ENCODE data around the gene FTH1.

FTH1 gene

GRCh38 chr11:61919705-61920631 lies 47.5 kb downstream of the FTH1 start:
- no peak for DNase-seq (ENCODE audit: low read depth)
- no peak overlapping the region for H3K4me3 ChIP-seq (ENCODE audit: low read depth, low read length)
- no peak for TF ChIP-seq CTCF (IDR thresholded peaks at IDR 0.05; ENCODE audit: insufficient read depth, low read depth, low read length, missing control alignments)

- DNase-seq (ENCODE audit: low read depth) = no peak
- H3K4me3 ChIP-seq (ENCODE audit: low read depth, low read length) = no peak overlapping the region
- no peak for TF ChIP-seq CTCF (IDR thresholded peaks at IDR 0.05; ENCODE audit: insufficient read depth, low read depth, low read length, missing control alignments)
Observed at GRCh38 chr11:61918938-61919704, 48.3 kb downstream of the FTH1 start.

DNA sequence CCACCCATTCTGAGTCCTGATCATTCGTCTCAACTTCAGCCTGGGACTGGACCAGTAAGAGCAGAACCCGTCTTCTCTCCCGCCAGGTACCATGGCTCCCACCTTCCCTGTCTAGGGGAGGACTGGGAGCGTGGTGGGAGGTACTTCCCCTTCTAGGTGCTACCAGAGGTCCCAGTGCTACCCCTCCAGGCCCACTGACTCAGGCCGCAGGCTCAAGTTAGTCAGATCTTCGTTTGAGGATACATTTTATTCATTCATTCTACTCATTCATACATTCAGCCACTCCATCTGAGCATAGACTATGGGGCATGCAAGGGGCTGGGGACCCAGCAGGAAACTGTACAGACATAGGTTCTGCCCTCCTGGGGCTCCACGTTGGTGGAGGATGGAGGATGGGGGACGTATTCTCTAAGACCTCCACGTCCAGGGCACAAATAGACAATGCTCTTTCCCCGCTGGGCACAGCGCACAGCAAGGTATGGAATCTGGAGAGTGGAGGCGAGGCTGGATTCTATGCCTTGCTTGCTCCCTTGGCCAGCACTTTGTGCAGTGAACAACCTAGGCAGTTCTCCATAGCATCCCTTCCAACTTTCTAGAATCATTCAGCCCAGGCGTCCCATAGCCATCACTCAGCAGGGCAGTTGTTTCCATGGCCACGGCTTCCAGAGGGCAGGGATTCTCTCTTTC lies 49.0 kb downstream of the FTH1 start:
- no peak for DNase-seq (ENCODE audit: low read depth)
- H3K4me3 ChIP-seq (ENCODE audit: low read depth, low read length) = no peak overlapping the region

DNA sequence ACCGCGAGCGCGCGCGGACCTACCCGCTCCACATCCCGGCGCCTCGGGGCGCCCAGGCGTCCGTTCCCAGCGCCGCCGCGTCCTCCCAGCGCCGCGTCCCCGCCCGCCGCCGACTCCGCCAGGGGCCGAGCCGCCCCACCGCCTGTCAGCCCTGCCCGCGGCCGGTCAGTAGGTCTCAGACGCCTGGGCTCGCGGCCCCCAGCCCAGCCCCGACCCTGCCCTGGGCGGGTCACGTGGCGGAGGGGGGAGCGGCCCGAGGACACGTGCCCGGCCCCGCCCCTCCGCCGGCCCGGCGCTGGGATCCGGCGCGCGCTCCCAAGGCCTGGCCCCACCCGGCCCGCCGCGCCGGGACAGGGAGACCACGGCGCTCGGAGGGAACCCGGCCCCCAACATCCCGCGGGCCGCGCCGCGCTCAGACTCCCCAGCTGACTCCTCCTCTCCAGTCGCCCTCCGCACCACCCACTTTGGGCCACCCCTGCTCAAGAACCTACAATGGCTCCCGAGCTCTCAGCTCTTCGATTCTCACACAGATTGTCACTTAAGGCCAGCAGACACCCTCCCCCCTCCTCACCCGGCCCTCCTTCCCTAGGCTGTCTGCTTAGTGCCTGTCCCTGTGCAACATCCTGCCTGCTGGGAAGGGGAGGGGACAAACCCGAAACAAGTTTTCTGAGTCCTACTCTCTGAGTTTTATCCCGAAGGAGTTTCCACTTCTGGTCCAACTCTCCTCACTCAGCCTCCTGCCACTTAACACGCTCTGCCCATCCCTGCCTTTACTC lies 49.9 kb downstream of the FTH1 start, which contains the start of gene RAB3IL1:
Gene RAB3IL1, minus strand, starts transcription at position 233 of the 776 bp plus-strand sequence. Its CDS starts 199 bp downstream, at position 34.
- TF ChIP-seq CTCF (IDR thresholded peaks at IDR 0.05; ENCODE audit: insufficient read depth, low read depth, low read length, missing control alignments) = no peak
- no peak for DNase-seq (ENCODE audit: low read depth)
- H3K4me3 ChIP-seq (ENCODE audit: low read depth, low read length) = no peak within 1 kb of the TSS

More for the DNA sequence above, 49.0 kb downstream of the FTH1 start:
- no peak for TF ChIP-seq CTCF (IDR thresholded peaks at IDR 0.05; ENCODE audit: insufficient read depth, low read depth, low read length, missing control alignments)

DNA sequence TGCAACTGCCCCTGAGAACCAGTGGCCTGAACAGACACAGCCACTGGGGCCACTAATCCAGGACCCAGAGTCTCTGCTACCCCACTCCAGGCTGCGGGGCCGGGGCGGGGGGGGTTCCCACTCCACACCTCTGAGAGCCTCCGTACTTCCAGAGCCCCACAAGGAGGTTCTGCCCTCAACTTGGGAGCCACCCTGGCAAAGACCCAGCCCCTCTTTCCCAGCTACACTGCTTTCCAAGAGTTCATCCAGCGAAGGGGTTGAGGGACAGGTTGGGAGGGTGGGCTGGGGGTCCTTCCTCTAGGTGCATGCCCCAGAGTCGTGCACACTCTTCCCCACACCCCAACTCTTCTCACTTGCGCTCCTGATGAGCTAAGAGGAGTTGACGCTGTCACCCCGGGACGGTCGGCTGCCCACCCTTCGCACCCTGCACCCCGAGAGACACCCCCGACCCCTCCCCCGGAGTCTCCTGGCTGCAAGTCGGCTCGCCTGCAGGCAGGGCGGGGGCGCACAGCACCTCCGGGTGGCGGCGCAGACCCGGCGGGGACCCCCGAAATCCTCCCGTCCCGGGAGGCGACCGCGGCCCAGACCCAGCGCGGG lies 50.6 kb downstream of the FTH1 start:
- TF ChIP-seq CTCF (IDR thresholded peaks at IDR 0.05; ENCODE audit: insufficient read depth, low read depth, low read length, missing control alignments) = no peak
- H3K4me3 ChIP-seq (ENCODE audit: low read depth, low read length) = no peak overlapping the region
- DNase-seq (ENCODE audit: low read depth) = no peak

Data from GM12865 (cell line).